H1 (cell line): ENCODE measurements around the gene SSX2B. TPM values are rescaled to one million over a fixed set of nuclear protein-coding genes. Genes with fewer than 3 reads are reported as not detected.
"Not testable (repeated sequence)": the region's sequence is repeated elsewhere in the genome, so short reads cannot be mapped to it uniquely, and the experiment has no call there.

Source experiments
- CTCF ChIA-PET: fragments of 300-600 bp; sonication (Branson Sonifier 250); formaldehyde crosslinking; loops from one replicate; lab custom pipeline; 2021; ENCODE audit not compliant: partially characterized antibody; lab: Charles Lee
- POLR2A ChIA-PET: fragments of 300-600 bp; sonication (Branson Sonifier 250); formaldehyde crosslinking; loops from one replicate; lab custom pipeline; 2021; ENCODE audit warnings: inconsistent platforms; ENCODE audit not compliant: partially characterized antibody; lab: Charles Lee
- DNase-seq, 2 experiments: peaks; one replicate each; pipeline versions ENCODE4 v3.0.0 to v3.0.0-alpha.2; 2010 to 2022; ENCODE audit warnings: low spot score in 2 of 2, low read depth in 1 of 2, mixed read lengths in 1 of 2
- FAIRE-seq: peaks from 2 replicates; lab custom pipeline; 2011; peaks lifted over from hg19 to GRCh38; lab: Jason Lieb, UNC
- H2AFZ ChIP-seq: 2 replicates; pipeline ENCODE4 v1.8.1; 2012; ENCODE audit warnings: low read length, inconsistent platforms
- H2AK5ac ChIP-seq: 2 replicates; pipeline ENCODE4 v1.6.1; 2013; ENCODE audit warnings: low read depth, low read length
- H2BK120ac ChIP-seq: replicated peaks from 2 replicates; pipeline ENCODE3; 2013; ENCODE audit warnings: low read depth, low read length, inconsistent platforms
- H2BK12ac ChIP-seq: 2 replicates; pipeline ENCODE4 v1.6.1; 2013; ENCODE audit warnings: low read depth, low read length
- H2BK15ac ChIP-seq: 2 replicates; pipeline ENCODE4 v1.6.1; 2013; ENCODE audit warnings: low read length
- H2BK20ac ChIP-seq: 2 replicates; pipeline ENCODE4 v1.6.1; 2013; ENCODE audit warnings: low read length
- H2BK5ac ChIP-seq: 2 replicates; pipeline ENCODE4 v1.6.1; 2013; ENCODE audit warnings: low read depth, low read length
- H3K14ac ChIP-seq: 2 replicates; pipeline ENCODE4 v1.6.1; 2013; ENCODE audit warnings: inconsistent platforms; ENCODE audit not compliant: insufficient read length
- H3K18ac ChIP-seq: 2 replicates; pipeline ENCODE4 v1.6.1; 2013; ENCODE audit warnings: low read length; ENCODE audit errors: extremely low read depth
- H3K23ac ChIP-seq: 2 replicates; pipeline ENCODE4 v1.6.1; 2013; ENCODE audit warnings: inconsistent platforms; ENCODE audit not compliant: insufficient read length
- H3K23me2 ChIP-seq: 2 replicates; pipeline ENCODE4 v1.6.1; 2013; ENCODE audit warnings: low read depth, low read length
- H3K27ac ChIP-seq: 2 replicates; pipeline ENCODE4 v1.6.1; 2011; ENCODE audit warnings: low read depth, low read length, inconsistent platforms
- H3K27me3 ChIP-seq, 4 experiments: replicated peaks in 1 of 4; 1 replicate in 1 of 4; 2 replicates in 3 of 4; pipeline versions ENCODE4 v1.6.1 to v1.8.1; 2011 to 2013; ENCODE audit warnings: low read length in 3 of 4, mild to moderate bottlenecking in 3 of 4, inconsistent platforms in 2 of 4, mixed read lengths in 2 of 4, moderate library complexity in 1 of 4; ENCODE audit not compliant: control insufficient read depth in 3 of 4, insufficient read depth in 3 of 4; ENCODE audit errors: extremely low read depth in 1 of 4
- H3K36me3 ChIP-seq, 4 experiments: 2 replicates each; pipeline versions ENCODE4 v1.6.1 to v1.8.1; 2011 to 2013; ENCODE audit warnings: mild to moderate bottlenecking in 4 of 4, low read length in 3 of 4, moderate library complexity in 2 of 4, control low read depth in 1 of 4, inconsistent platforms in 1 of 4; ENCODE audit not compliant: insufficient read depth in 4 of 4, control insufficient read depth in 2 of 4
- H3K4ac ChIP-seq: replicated peaks from 2 replicates; pipeline ENCODE3; 2013; ENCODE audit warnings: low read length, low read depth, mixed read lengths, inconsistent platforms; ENCODE audit not compliant: insufficient read length
- H3K4me1 ChIP-seq, 4 experiments: replicated peaks in 1 of 4; 1 replicate in 1 of 4; 2 replicates in 3 of 4; pipeline versions ENCODE4 v1.6.1 to v1.8.1; 2011 to 2013; ENCODE audit warnings: low read length in 3 of 4, inconsistent platforms in 2 of 4, mixed read lengths in 1 of 4; ENCODE audit not compliant: insufficient read depth in 4 of 4, control insufficient read depth in 3 of 4
- H3K4me2 ChIP-seq, 2 experiments: 2 replicates each; pipeline versions ENCODE4 v1.6.1 to v1.8.1; 2011 to 2013; ENCODE audit warnings: low read depth in 2 of 2, low read length in 2 of 2, control low read depth in 1 of 2, inconsistent platforms in 1 of 2, mild to moderate bottlenecking in 1 of 2; ENCODE audit not compliant: insufficient read depth in 1 of 2
- H3K4me3 ChIP-seq, 4 experiments: fragments of 200-600, 300-600 bp in 1 of 4; sonication (generic), shearing (Covaris generic), sonication (Bioruptor Twin) in 1 of 4; 2 replicates each; pipeline versions ENCODE4 v1.5.1 to v1.8.1; 2011 to 2016; ENCODE audit warnings: low read length in 4 of 4, low read depth in 3 of 4, control low read depth in 2 of 4, inconsistent platforms in 2 of 4, mild to moderate bottlenecking in 2 of 4, mixed read lengths in 1 of 4, moderate library complexity in 1 of 4; ENCODE audit not compliant: insufficient read depth in 2 of 4; ENCODE audit errors: extremely low read depth in 1 of 4
- H3K56ac ChIP-seq: replicated peaks from 2 replicates; pipeline ENCODE3; 2013; ENCODE audit warnings: low read depth, mild to moderate bottlenecking, mixed read lengths, low read length, inconsistent platforms; ENCODE audit not compliant: insufficient read length
- H3K79me1 ChIP-seq: 2 replicates; pipeline ENCODE4 v1.6.1; 2013; ENCODE audit warnings: low read depth, low read length, control low read depth
- H3K79me2 ChIP-seq, 2 experiments: 2 replicates each; pipeline versions ENCODE4 v1.6.1 to v1.8.1; 2012 to 2013; ENCODE audit warnings: low read length in 2 of 2, mild to moderate bottlenecking in 2 of 2, inconsistent platforms in 1 of 2; ENCODE audit not compliant: insufficient read depth in 2 of 2, control insufficient read depth in 1 of 2
- H3K9ac ChIP-seq, 4 experiments: replicated peaks in 1 of 4; 1 replicate in 1 of 4; 2 replicates in 3 of 4; pipeline versions ENCODE4 v1.6.1 to v1.8.1; 2011 to 2013; ENCODE audit warnings: low read depth in 3 of 4, low read length in 3 of 4, control low read depth in 2 of 4, mild to moderate bottlenecking in 2 of 4, moderate library complexity in 2 of 4, inconsistent platforms in 1 of 4; ENCODE audit errors: extremely low read depth in 1 of 4
- H3K9me3 ChIP-seq, 2 experiments: 2 replicates each; pipeline versions ENCODE4 v1.6.1 to v1.8.1; 2012 to 2013; ENCODE audit warnings: mild to moderate bottlenecking in 2 of 2, moderate library complexity in 2 of 2, control low read depth in 1 of 2, inconsistent platforms in 1 of 2, low read depth in 1 of 2, low read length in 1 of 2, mixed read lengths in 1 of 2; ENCODE audit not compliant: insufficient read depth in 2 of 2
- H4K20me1 ChIP-seq, 2 experiments: replicated peaks in 1 of 2; 2 replicates each; pipeline versions ENCODE3 to v1.8.1; 2011 to 2013; ENCODE audit warnings: inconsistent platforms in 2 of 2, low read length in 2 of 2, mild to moderate bottlenecking in 1 of 2; ENCODE audit not compliant: insufficient read depth in 2 of 2, control insufficient read depth in 1 of 2
- H4K5ac ChIP-seq: 2 replicates; pipeline ENCODE4 v1.6.1; 2013; ENCODE audit warnings: low read length, low read depth, mixed read lengths, inconsistent platforms; ENCODE audit not compliant: insufficient read length
- H4K8ac ChIP-seq: 2 replicates; pipeline ENCODE4 v1.8.0; 2013; ENCODE audit warnings: mild to moderate bottlenecking, moderate library complexity, low read length, inconsistent platforms; ENCODE audit not compliant: insufficient read depth; ENCODE audit errors: extremely low read depth
- H4K91ac ChIP-seq: replicated peaks from 2 replicates; pipeline ENCODE3; 2013; ENCODE audit warnings: low read length, mixed read lengths, inconsistent platforms; ENCODE audit not compliant: insufficient read length
- WGBS, 2 experiments: shearing (Covaris generic) in 1 of 2; methylation state at CpG; one replicate each; pipeline versions ENCODE4 v1.1.6 to v1.1.7; 2013 to 2015; ENCODE audit warnings: low lambda C conversion rate in 2 of 2, mixed read lengths in 2 of 2, inconsistent platforms in 1 of 2, low coverage in 1 of 2, missing lambda C conversion rate in 1 of 2; ENCODE audit not compliant: insufficient replicate concordance in 2 of 2, insufficient coverage in 1 of 2, insufficient read length in 1 of 2; ENCODE audit errors: extremely low coverage in 1 of 2, missing lambda C conversion rate in 1 of 2; 5-methylcytosine and 5-hydroxymethylcytosine counted together
- polyA plus RNA-seq, 7 experiments: library from polyadenylated mRNA; depleted of rRNA in 3 of 7; stranded (reverse) in 5 of 7; unstranded in 2 of 7; fragments of >200 nt in 5 of 7; fragments of 200-250 nt in 2 of 7; gene quantifications; 1 replicate in 5 of 7; 2 replicates in 1 of 7; 4 replicates in 1 of 7; pipeline versions ENCODE4 v1.2.1 to v1.2.3, GENCODE V29; 2011 to 2013; ENCODE audit warnings: missing spikeins in 2 of 7, mixed read lengths in 2 of 7
- total RNA-seq: library from RNA; stranded (reverse); fragmentation: NEBNext Ultra II Directional; extraction: Animal tissue kit (Norgen Biotek cat#: 25700); gene quantifications from 2 replicates; pipeline ENCODE4 v1.2.1, GENCODE V29; 2021

Gene SSX2B
- total and polyA plus RNA-seq, 2 of the 8 experiments (the other 6 are each of a cell fraction or from before 2014, with no cell fraction given) = not detected

DNA sequence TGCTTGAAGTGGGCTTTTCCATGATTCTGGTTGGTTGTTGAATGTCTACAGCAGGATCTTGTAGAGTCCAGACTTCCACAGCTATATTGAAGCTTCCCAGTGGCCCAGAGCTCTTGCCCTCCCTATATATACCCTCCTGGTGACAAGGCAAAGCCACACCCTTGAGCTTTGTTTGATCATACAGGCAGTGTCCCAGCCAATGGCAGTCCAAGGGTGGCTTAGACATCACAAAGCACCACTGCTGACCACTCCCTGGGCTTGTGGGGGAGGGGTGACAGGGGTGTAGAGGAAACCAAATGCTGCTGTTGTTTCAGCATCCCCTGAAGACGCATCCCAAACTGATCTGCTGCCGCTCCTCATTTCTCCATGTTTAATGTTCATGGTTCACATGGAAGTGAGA is 46.3 kb downstream of the SSX2B start, which contains the start of gene SPANXN5:
Gene SPANXN5 (minus strand): TSS at position 101 of the 400 bp plus-strand sequence. CDS start 79 bp downstream, at position 22.
- H4K20me1 ChIP-seq, H2BK12ac ChIP-seq, H2AFZ ChIP-seq, H3K4me2 ChIP-seq, DNase-seq, H3K23me2 ChIP-seq, H3K9ac ChIP-seq, H3K4me3 ChIP-seq, CTCF ChIA-PET, H2BK5ac ChIP-seq, H3K4me1 ChIP-seq, H3K27me3 ChIP-seq, H3K79me1 ChIP-seq, FAIRE-seq, POLR2A ChIA-PET, H2BK20ac ChIP-seq, H3K9me3 ChIP-seq, H3K27ac ChIP-seq, H4K5ac ChIP-seq, H2AK5ac ChIP-seq, H3K4ac ChIP-seq, H3K79me2 ChIP-seq, H3K36me3 ChIP-seq, H2BK15ac ChIP-seq, H3K56ac ChIP-seq, H3K23ac ChIP-seq, H4K91ac ChIP-seq, H2BK120ac ChIP-seq, H3K18ac ChIP-seq, H4K8ac ChIP-seq, H3K14ac ChIP-seq: not testable (repeated sequence)
- 100% methylated on average over 1 of the region's 2 CpGs; no CpG with 5 or more reads in 1 of the 2 experiments for WGBS, 2 experiments

DNA sequence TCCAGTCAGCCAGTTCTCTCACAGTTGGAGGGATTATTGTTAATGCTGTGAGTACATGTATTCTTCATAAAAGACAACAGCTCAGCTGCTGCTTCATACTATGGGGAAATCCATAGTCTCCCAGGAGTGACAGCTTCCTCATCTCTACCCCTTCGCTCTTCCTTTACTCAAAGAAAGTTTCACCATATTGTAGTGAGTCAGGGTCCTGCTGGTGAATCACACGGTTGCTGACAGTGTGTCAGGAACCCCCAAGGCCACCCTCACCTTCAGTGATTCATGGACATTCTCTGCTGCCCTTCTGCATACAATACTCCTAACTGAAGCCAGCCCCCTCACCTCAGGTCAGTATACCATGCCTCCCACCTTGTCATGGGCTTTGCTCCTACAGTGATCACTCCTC is 53.8 kb downstream of the SSX2B start:
- CTCF ChIA-PET, H3K23me2 ChIP-seq, H2AK5ac ChIP-seq, DNase-seq, H4K91ac ChIP-seq, H4K8ac ChIP-seq, POLR2A ChIA-PET, H3K23ac ChIP-seq, H4K20me1 ChIP-seq, H3K14ac ChIP-seq, H2BK5ac ChIP-seq, H3K9me3 ChIP-seq, FAIRE-seq, H2BK12ac ChIP-seq, H2BK20ac ChIP-seq, H3K4me1 ChIP-seq, H3K4me2 ChIP-seq, H2BK120ac ChIP-seq, H3K4me3 ChIP-seq, H3K79me1 ChIP-seq, H3K56ac ChIP-seq, H3K4ac ChIP-seq, H3K36me3 ChIP-seq, H3K27ac ChIP-seq, H4K5ac ChIP-seq, H2AFZ ChIP-seq, H3K18ac ChIP-seq, H3K27me3 ChIP-seq, H3K9ac ChIP-seq, H3K79me2 ChIP-seq, H2BK15ac ChIP-seq: not testable (repeated sequence)
- WGBS, 2 experiments = 66% methylated on average over 2 of the region's 2 CpGs; no CpG with 5 or more reads in 1 of the 2 experiments
